Stomach (tissue), 4 donors: ENCODE measurements around the gene MAGI2.

Experiments
- EP300 ChIP-seq: sonication (generic); formaldehyde crosslinking; IDR thresholded peaks from one replicate; pipeline ENCODE4 v1.6.1; 2017; ENCODE audit warnings: antibody characterized with exemption
- POLR2A ChIP-seq, 4 donors: fragments of 450-650 bp; IDR thresholded peaks; one replicate each; pipeline ENCODE4 v1.6.1; 2016; ENCODE audit warnings: antibody characterized with exemption in 4 of 4, control low read depth in 2 of 4, mild to moderate bottlenecking in 1 of 4, moderate library complexity in 1 of 4
- POLR2AphosphoS5 ChIP-seq, 3 donors: sonication (generic); formaldehyde crosslinking; IDR thresholded peaks; one replicate each; pipeline ENCODE4 v1.6.1; 2016; ENCODE audit warnings: antibody characterized with exemption in 3 of 3
- TF ChIP-seq, protein P1 (sequence below), 7 experiments: fragments of 450-650 bp in 4 of 7; fragments of 200-600 bp in 3 of 7; sonication (generic) in 3 of 7; IDR thresholded peaks; one replicate each; pipeline ENCODE4 v1.5.1; 2016 to 2019; ENCODE audit warnings: antibody characterized with exemption in 7 of 7, control low read depth in 2 of 7, mild to moderate bottlenecking in 1 of 7

DNA sequence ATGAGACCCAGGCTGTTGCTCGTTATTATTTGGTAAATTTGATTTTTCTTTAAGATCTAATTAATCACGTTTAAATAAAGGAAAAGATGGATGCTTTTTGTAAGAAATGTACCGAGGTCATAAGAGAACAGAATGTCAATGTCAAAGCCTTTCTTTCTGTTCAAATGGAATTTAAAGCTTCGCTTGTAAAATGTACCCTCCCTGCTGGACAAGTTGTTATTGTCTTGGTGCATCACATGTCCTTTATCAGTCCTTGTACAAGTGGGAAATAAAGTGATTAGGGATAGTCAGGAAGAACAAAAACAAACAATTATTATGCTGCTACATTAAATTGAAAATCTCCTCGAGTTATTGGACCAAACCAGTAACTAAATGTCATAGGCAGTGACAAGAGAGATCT is 1291.7 kb downstream of the MAGI2 start:
- TF ChIP-seq, protein P1, sequence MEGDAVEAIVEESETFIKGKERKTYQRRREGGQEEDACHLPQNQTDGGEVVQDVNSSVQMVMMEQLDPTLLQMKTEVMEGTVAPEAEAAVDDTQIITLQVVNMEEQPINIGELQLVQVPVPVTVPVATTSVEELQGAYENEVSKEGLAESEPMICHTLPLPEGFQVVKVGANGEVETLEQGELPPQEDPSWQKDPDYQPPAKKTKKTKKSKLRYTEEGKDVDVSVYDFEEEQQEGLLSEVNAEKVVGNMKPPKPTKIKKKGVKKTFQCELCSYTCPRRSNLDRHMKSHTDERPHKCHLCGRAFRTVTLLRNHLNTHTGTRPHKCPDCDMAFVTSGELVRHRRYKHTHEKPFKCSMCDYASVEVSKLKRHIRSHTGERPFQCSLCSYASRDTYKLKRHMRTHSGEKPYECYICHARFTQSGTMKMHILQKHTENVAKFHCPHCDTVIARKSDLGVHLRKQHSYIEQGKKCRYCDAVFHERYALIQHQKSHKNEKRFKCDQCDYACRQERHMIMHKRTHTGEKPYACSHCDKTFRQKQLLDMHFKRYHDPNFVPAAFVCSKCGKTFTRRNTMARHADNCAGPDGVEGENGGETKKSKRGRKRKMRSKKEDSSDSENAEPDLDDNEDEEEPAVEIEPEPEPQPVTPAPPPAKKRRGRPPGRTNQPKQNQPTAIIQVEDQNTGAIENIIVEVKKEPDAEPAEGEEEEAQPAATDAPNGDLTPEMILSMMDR (IDR thresholded peaks at IDR 0.05) = no peak
- no peak for TF ChIP-seq POLR2AphosphoS5 (IDR thresholded peaks at IDR 0.05)
- no peak for TF ChIP-seq POLR2A (IDR thresholded peaks at IDR 0.05)
- TF ChIP-seq EP300 = no peak
